ENCODE data around the gene SUPT6H.
"Not testable (repeated sequence)": the region's sequence is repeated elsewhere in the genome, so short reads cannot be mapped to it uniquely, and the experiment has no call there.

SUPT6H gene

DNA sequence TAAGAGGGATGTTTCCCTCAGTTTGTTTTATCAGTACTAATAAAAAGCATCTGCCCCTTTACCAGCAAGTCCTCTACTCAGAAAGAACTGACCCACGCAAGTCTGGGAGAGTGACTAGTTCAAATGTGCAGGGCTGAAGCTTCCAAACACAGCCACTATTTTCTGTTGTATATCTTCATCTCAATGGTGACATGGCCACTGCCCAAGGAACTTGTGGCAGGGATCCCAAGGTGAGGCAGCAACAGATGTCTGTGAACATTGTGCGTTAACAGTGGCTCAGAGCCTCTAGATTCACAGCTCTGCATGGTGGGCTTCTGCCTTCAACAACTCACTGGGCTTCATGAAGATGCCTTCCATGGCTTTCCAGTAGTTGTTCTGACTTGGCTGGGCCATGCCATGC lies 13.3 kb upstream of the SUPT6H start:
- no peak for DNase-seq (ENCODE audit: low read depth in 2 of 2)

DNA sequence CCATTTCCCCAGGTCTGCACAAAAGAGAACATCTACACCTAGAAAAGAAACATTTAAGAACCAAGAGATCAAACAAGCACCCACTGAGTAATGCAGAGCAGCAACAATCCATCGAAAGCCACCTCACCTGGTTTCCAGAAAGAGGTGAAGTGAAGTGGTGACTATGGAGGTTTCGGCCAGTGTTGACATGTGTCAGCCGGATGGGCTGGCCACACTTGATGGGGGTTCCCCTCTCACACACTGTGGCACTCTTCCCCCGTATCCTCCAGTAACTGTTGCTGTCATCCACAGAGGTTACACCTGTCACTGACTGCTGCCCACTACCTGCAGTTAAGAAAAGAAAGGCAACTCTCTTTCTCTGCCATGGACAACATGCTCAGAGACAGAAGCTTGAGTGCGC lies 6.8 kb upstream of the SUPT6H start:
- no peak for DNase-seq (ENCODE audit: low read depth in 2 of 2)

DNA sequence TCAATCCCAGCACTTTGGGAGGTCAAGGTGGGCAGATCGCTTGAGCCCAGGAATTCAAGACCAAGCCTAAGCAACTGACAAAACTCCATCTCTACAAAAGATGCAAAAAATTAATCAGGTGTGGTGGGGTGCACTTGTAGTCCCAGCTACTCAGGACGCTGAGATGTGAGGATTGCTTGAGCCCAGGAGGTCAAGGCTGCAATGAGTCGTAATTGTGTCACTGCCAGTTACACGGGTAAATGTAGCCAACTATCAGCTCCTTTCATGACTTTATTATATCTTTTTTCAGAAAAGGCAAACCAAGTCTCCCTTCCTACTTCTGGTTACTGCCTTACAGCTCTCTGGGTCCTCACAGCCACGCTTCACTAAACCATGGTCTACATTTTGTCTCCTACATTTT lies 4.2 kb upstream of the SUPT6H start:
- no peak for DNase-seq (ENCODE audit: low read depth in 2 of 2)

DNA sequence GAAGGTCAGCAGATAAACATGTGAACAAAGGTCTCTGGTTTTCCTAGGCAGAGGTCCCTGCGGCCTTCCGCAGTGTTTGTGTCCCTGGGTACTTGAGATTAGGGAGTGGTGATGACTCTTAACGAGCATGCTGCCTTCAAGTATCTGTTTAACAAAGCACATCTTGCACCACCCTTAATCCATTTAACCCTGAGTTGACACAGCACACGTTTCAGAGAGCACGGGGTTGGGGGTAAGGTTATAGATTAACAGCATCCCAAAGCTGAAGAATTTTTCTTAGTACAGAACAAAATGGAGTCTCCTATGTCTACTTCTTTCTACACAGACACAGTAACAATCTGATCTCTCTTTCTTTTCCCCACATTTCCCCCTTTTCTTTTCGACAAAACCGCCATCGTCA lies 3.7 kb upstream of the SUPT6H start:
- not testable (repeated sequence) for DNase-seq (ENCODE audit: low read depth in 2 of 2)

DNA sequence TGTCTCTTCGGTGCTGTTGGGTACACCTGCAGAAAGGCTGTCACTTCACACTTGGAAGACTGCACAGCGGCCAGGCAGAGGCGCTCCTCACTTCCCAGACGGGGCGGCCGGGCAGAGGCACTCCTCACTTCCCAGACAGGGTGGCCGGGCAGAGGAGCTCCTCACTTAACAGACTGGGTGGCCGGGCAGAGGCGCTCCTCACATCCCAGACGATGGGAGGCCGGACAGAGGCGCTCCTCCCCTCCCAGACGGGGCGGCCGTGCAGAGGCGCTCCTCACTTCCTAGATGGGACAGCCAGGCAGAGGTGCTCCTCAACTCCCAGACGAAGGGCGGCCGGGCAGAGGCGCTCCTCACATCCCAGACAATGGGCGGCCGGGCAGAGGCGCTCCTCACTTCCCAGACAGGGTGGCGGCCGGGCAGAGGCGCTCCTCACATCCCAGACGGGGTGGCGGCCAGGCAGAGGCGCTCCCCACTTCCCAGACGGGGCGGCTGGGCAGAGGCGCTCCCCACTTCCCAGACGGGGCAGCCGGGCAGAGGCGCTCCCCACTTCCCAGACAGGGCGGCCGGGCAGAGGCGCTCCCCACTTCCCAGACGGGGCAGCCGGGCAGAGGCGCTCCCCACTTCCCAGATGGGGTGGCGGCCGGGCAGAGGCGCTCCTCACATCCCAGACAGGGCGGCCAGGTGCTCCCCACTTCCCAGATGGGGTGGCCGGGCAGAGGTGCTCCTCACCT lies 3.1 kb upstream of the SUPT6H start:
- DNase-seq (ENCODE audit: low read depth in 2 of 2) = not testable (repeated sequence)

DNA sequence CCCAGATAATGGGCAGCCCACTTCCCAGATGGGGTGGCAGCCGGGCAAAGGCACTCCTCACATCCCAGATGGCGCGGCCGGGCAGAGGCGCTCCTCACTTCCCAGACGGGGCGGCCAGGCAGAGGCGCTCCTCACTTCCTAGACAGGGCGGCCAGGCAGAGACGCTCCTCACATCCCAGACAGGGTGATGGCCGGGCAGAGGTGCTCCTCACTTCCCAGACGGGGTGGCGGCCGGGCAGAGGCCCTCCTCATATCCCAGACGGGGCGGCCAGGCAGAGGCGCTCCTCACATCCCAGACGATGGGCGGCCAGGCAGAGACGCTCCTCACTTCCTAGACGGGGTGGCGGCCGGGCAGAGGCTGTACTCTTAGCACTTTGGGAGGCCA lies 2.5 kb upstream of the SUPT6H start:
- not testable (repeated sequence) for DNase-seq (ENCODE audit: low read depth in 2 of 2)

DNA sequence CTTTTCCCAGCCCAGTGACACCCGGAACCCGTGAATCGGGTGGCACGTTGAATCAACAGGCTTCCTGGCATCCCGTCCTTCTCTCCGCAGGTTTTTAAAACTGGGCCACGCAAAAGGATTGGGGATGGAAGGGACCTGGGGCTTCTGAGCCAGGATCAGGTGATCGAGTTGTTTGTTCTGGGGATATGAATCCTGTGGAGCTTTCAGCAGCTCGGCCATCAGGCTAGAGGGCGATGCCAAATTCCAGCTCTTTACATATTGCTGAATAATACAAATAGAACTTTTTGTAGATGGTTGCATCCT lies 473 bp downstream of the SUPT6H start:
- no peak for DNase-seq (ENCODE audit: low read depth in 2 of 2)

DNA sequence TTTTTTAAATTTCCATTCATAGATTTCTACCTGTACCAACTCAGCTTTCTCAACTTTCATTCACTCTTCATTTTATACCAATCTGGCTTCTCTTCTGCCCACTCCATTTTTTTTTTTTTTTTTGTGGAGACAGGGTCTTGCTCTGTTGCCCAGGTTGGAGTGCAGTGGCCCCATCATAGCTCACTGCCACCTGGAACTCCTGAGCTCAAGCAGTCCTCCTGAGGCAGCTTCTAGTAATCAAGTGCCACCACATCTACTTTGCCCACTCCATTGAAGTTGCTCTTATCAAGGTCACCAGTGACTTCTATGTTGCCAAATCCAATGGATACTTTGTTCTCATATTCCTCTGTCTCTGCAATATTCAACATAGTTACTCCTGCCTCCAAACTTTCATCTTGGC lies 1.7 kb downstream of the SUPT6H start:
- no peak for DNase-seq (ENCODE audit: low read depth in 2 of 2)

DNA sequence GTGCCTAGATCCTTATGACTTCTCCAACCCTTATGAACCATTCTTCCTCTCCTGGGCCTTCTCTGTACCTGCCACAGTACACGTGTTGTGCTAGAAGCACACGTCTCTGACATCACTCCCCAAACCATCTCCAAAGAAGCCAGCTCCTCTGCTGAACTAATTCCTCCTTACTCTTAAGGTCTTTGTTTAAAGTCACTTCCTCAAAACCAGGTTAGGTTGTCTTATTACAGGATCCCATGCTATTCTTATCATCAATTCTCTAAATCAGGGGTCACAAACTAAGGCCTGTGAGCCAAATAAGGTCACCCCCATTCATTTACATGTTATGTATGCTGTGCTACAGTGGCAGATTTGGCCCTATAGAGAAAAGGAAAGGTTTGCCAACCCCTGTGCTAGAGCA lies 4.0 kb downstream of the SUPT6H start:
- no peak for DNase-seq (ENCODE audit: low read depth in 2 of 2)

DNA sequence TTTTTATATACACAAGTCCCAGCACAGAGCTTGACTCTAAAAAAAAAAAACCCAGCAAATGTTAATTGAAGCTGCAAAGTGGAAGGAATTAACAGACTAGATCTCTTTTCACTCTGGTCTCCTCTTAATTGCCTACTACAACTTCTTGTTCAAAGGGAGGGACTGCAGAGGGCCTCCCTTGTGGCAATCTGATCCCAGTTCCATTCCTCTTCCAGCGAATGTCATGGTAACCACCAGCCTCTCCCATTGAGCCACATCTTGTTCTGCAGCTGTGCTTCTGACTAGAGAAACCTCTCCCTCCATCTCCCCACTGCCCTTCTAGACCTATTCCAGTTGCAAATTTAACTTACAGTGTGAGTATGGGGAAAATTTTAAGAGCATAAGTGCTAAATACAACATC lies 5.9 kb downstream of the SUPT6H start:
- no peak for DNase-seq (ENCODE audit: low read depth in 2 of 2)

DNA sequence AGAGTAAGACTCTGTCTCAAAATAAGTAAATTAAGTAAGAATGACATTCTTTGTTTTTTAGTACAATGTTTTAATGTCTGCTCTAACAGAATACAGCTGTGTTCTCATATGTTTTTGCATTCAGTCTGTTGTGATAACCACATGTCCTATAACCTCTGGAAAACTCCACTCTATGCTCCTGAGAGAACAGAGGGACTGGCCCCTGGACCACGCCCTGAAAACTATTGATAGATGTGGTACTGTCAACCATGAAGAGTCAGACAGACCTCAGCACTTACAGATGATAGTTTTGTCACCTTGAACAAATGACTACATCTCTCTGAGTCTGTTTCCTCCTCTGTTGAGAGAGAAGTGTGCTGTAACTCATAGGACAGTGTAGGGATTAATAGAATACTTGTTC lies 7.9 kb downstream of the SUPT6H start:
- DNase-seq (ENCODE audit: low read depth in 2 of 2) = no peak

DNA sequence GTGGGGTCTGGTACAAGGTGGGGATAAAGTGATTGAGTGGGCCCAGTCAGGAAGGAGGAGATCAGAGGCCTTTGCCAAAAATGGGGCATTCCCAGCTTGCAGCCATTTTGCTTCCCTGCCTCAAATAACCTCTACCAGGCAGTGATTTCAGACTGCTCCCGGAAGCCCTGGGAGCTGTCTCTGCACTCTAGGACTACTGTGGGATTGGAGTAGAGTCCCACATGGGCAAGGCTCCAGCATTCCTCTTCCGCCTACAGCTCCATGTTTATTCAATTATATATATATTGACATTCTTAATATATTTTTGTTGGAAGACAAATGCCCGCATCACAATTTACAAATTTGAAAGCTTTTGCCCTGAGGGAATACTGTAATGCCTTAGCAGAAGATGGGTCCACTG lies 13.5 kb downstream of the SUPT6H start:
- no peak for DNase-seq (ENCODE audit: low read depth in 2 of 2)

DNA sequence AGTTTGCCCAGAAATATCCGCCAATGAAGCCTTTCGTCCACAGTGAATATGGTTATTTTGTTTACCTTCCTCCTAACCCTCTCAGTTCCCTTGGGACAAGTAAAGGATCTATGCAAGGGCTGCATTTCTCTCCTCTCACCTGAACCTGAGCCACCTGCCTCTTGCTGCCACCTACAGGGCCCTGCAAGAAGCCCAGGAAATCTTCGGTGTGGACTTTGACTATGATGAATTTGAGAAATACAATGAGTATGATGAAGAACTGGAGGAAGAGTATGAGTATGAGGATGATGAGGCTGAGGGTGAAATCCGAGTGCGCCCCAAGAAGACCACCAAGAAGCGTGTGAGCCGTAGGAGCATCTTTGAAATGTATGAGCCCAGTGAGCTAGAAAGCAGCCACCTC lies 14.0 kb downstream of the SUPT6H start:
- no peak for DNase-seq (ENCODE audit: low read depth in 2 of 2)

DNA sequence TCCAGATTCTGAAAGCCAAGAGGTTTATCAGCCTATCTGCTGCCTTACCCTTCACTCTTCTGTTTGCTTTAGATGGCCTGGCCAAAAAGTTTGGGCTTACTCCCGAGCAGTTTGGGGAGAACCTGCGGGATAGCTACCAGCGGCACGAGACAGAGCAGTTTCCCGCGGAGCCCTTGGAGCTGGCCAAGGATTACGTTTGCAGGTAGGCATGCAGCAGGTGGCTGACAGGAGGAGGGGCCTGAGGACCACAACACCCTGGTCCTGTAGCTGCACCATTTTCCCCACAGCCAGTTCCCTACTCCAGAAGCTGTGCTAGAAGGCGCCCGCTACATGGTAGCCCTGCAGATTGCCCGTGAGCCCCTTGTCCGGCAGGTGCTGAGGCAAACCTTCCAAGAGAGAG lies 20.6 kb downstream of the SUPT6H start:
- no peak for DNase-seq (ENCODE audit: low read depth in 2 of 2)

DNA sequence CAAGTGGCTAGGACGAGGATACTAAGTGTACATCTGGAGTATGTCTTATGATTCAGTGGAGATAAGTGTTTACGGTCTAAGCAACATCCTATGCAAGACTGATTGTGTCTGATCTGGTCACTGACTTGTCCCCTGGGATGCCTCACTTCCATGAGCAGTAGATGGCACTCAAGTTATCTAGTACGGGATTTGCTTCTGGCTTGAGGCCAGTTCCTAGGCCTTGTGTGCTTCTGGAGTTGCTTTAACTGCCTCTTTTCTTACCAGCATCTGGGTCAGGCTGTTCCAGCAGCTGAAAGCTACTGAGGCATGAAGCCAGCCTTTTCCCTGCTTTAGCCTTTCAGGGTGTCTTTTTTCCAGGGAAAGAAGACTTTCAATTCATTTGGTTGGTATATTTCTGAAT lies 23.0 kb downstream of the SUPT6H start:
- DNase-seq (ENCODE audit: low read depth in 2 of 2) = no peak

DNA sequence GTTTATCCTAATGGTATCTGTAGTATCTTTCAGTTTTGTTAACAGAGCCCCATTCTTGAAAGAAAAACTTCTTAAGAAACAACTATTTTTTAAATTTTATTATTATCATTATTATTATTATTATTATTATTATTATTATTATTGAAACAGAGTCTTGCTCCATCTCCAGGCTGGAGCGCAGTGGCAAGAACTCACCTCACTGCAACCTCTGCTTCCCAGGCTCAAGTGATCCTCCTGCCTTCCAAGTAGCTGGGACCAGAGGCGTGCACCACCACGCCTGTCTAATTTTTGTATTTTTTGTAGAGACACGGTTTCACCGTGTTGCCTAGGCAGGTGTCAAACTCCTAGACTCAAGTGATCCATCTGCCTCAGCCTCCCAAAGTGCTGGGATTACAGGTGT lies 23.4 kb downstream of the SUPT6H start:
- DNase-seq (ENCODE audit: low read depth in 2 of 2) = no peak

DNA sequence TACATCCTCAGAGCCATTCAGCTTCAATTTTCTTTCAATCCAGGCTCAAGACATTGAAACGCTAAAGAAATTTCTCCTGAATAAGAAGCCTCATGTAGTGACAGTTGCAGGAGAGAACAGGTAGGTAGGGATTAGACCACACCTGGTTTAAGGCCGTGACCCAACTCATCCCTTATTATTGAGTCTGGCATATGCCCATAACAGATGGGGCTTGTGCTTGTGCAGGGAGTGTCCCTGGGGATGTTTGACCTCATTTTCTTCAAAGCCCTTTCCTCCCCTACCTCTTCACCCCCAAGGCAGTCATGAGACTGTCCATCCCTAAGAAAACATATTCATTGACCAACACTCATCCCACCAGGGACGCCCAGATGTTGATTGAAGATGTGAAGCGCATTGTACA lies 24.3 kb downstream of the SUPT6H start:
- no peak for DNase-seq (ENCODE audit: low read depth in 2 of 2)

DNA sequence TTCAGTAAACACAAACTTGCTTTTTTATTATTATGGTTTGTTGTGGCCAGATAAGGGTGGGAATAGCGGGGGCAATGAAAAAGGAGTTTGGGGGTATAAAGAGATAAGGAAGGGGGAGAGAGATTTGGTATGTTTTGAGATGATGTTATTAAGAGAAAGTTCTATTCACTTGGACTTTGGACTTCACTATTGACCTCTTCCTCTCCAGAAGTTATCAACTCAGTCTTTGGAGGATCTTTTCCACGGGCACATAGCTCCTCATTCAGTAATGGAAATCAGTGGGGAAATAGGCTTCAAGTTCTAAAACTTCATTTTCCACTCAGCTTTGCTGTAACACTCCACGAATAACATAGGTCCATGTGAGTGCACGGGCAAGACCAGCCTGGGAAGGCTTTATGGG lies 26.5 kb downstream of the SUPT6H start:
- no peak for DNase-seq (ENCODE audit: low read depth in 2 of 2)

DNA sequence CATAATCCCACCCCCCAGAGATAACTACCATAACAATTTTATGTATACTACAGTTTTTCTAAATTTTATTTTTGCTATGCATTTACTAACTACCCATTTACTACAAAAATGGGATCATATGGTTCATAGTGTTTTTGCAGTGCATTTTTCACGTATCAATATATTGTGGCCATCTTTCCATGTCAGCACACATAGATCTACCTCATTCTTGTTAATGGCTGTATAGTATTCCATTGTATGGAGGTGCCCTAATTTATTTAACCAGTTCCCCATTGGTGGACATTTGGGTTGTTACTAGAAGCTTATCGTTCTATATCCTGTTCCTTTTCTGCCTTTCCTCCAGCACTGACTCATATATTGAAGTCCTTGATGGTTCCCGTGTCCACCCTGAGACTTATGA lies 27.0 kb downstream of the SUPT6H start:
- no peak for DNase-seq (ENCODE audit: low read depth in 2 of 2)

DNA sequence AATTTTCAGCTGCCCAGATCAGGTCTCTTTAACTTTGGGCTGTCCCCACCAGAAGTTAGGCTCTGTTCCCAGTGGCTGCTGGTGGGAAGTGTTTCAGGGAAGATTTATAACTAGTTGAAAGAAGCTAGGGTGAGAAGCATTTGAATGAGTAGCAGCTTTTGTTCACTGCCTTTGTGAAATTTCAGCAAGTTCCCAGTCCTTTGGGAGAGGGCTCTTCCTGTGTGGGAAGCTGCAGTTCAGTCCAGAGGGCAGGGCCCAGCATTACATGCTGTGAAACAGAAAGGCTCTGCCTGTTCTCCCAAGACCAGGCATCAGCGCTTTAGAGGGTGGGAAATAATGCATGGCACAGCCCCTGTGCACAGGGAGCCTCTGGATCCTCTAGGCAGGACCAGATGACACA lies 31.9 kb downstream of the SUPT6H start:
- no peak for DNase-seq (ENCODE audit: low read depth in 2 of 2)

DNA sequence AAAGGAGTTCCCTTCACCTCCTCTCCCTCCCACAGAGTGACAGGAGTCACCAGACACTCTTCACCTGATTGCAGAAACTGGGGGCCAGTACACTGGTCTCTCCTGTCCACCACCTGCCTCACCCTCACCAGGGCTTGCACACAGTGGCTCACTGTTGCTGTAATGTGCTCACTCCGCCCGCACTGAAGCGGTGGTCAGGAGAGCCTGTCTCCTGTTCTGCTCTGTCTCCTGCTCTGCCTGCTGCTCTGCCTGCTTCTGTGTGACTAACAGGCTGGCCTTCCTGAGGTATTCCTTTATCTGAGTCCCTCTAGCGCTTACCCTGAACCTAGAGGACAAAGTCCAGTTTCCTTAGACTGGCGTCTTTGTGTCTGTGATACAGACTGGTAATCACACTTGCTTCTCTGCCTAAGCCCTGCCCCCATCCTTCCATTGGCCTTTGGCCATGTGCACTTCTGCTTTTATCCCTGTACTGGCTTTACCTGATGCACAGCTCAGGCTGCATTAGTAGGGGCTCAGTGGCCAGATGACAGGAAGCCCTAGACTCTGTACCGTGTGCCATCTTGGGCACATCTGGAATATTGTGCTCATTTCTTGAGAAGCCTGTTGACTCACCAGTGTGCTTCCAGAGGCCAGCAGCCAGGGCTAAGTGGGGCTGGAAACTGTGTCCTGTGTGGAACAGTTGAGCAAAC lies 36.4 kb downstream of the SUPT6H start:
- no peak for DNase-seq (ENCODE audit: low read depth in 2 of 2)

DNA sequence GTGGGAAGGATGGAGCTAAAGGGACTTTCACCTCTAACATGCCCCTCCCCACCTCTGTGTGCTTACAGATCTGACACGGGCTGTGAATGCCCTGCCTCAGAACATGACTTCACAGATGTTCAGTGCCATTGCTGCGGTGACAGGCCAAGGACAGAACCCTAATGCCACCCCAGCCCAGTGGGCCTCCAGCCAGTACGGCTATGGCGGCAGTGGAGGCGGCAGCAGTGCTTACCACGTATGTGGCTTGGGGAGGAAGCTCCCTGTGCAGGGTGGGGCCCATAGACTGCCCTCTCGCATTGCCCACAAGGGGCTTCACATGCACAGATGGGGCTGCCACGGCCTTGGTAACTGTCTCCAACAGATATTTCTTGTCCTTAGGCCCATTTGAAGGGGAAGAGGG lies 38.3 kb downstream of the SUPT6H start:
- no peak for DNase-seq (ENCODE audit: low read depth in 2 of 2)

DNA sequence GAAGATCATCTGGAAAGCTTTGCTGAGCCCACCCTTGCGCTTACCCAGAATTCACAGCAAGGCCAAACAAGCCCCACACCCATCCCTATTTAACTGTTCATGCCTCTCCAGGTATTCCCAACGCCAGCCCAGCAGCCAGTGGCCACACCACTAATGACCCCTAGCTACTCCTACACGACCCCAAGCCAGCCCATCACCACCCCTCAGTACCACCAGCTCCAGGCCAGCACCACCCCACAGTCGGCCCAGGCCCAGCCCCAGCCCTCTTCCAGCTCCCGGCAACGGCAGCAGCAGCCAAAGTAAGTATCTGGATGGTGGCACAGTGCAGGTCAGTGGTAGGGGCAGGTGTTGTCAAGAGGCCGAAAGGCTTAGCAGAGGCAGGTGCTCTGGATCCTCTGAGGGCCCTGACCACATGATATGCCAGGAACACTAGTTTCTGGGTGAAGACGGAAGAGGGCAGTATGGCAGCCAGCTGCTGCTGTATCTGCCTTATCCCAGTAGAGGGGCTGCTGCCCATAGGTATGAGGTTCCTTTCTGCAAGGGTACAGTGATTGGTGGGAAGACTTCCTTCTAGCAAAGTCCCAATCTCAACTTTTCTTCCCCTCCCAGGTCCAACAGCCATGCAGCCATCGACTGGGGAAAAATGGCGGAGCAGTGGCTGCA lies 39.0 kb downstream of the SUPT6H start:
- DNase-seq (ENCODE audit: low read depth in 2 of 2) = no peak
